Spleen (tissue), 11 donors: ENCODE data around the gene ANKRD52. TPM values are rescaled to one million over a fixed set of nuclear protein-coding genes. Genes with fewer than 3 reads are reported as not detected.
A peak's percentile ranks its signal among the peaks of the same experiment; 100 is the strongest.

Source experiments
- DNase-seq: peaks from one replicate; pipeline ENCODE4 v3.0.0-alpha.2; 2020
- H3K27ac ChIP-seq, 8 donors: fragments of 200-600 bp; sonication (generic) in 7 of 8; 1 replicate in 4 of 8; 2 replicates in 4 of 8; pipeline versions ENCODE4 v1.5.0 to v1.8.0; 2016 to 2021; ENCODE audit warnings: inconsistent platforms in 4 of 8, mild to moderate bottlenecking in 4 of 8, moderate library complexity in 1 of 8
- H3K27me3 ChIP-seq, 7 donors: fragments of 200-600 bp; sonication (generic) in 6 of 7; replicated peaks in 1 of 7; 1 replicate in 4 of 7; 2 replicates in 3 of 7; pipeline versions ENCODE4 v1.5.0 to v1.8.0; 2016 to 2021; ENCODE audit warnings: inconsistent platforms in 3 of 7, mild to moderate bottlenecking in 1 of 7
- H3K36me3 ChIP-seq, 6 donors: fragments of 200-600 bp; sonication (generic) in 5 of 6; 1 replicate in 4 of 6; 2 replicates in 2 of 6; pipeline versions ENCODE4 v1.5.0 to v1.8.0; 2016 to 2021; ENCODE audit warnings: inconsistent platforms in 2 of 6
- H3K4me1 ChIP-seq, 6 donors: fragments of 200-600 bp; sonication (generic) in 5 of 6; 1 replicate in 3 of 6; 2 replicates in 3 of 6; pipeline versions ENCODE4 v1.5.0 to v1.8.0; 2016 to 2021; ENCODE audit warnings: inconsistent platforms in 3 of 6
- H3K4me3 ChIP-seq, 8 donors: fragments of 200-600 bp; sonication (generic) in 7 of 8; 1 replicate in 4 of 8; 2 replicates in 4 of 8; pipeline versions ENCODE4 v1.5.0 to v1.8.0; 2016 to 2021; ENCODE audit warnings: inconsistent platforms in 4 of 8, mild to moderate bottlenecking in 4 of 8, moderate library complexity in 2 of 8
- H3K9me3 ChIP-seq, 8 donors: fragments of 200-600 bp; sonication (generic) in 7 of 8; 1 replicate in 4 of 8; 2 replicates in 4 of 8; pipeline versions ENCODE4 v1.5.0 to v1.8.0; 2016 to 2021; ENCODE audit warnings: inconsistent platforms in 4 of 8
- POLR2A ChIP-seq, 3 donors: fragments of 450-650 bp; IDR thresholded peaks; one replicate each; pipeline ENCODE4 v1.5.1; 2017; ENCODE audit warnings: antibody characterized with exemption in 3 of 3, mild to moderate bottlenecking in 1 of 3
- POLR2AphosphoS5 ChIP-seq, 3 donors: sonication (generic); formaldehyde crosslinking; IDR thresholded peaks; one replicate each; pipeline ENCODE4 v1.5.1; 2017; ENCODE audit warnings: antibody characterized with exemption in 3 of 3
- WGBS, 5 donors: extraction: QIAGEN DNeasy Blood & Tissue Kit in 3 of 5; methylation state at CpG; one replicate each; pipeline versions ENCODE4 v1.1.5 to v1.1.7; 2013 to 2018; 5-methylcytosine and 5-hydroxymethylcytosine counted together
- intact Hi-C: fragments of 100-400 bp; cut with DNase I; formaldehyde crosslinking; loops from one replicate; pipeline ENCODE4 v1.15.0; 2023; ENCODE audit warnings: low total_unique reads
- polyA plus RNA-seq, 3 donors: library from polyadenylated mRNA; stranded (reverse); fragments of 200-250 nt; gene quantifications; one replicate each; pipeline ENCODE4 v1.2.1, GENCODE V29; 2013
- total RNA-seq, 7 donors: library from RNA; depleted of rRNA in 3 of 7; stranded (reverse); fragments of >200 nt in 3 of 7; fragmentation: NEBNext Ultra II Directional in 4 of 7; extraction: Animal tissue kit (Norgen Biotek cat#: 25700) in 4 of 7; gene quantifications; one replicate each; pipeline versions ENCODE4 v1.1.0 to v1.2.1, GENCODE V29; 2016 to 2021
- TF ChIP-seq, protein P1 (sequence below), 11 experiments: fragments of 200-600 bp in 7 of 11; fragments of 450-650 bp in 4 of 11; sonication (generic) in 4 of 11; IDR thresholded peaks in 8 of 11; conservative IDR thresholded peaks in 3 of 11; 1 replicate in 7 of 11; 2 replicates in 4 of 11; pipeline versions ENCODE4 v1.4.0 to v1.8.0; 2016 to 2021; ENCODE audit warnings: antibody characterized with exemption in 11 of 11, inconsistent platforms in 4 of 11, mild to moderate bottlenecking in 1 of 11
- donor health status: healthy with polysubstance abuse.
- donor health status: DM: no; HTN: no; CAD: no; lungs with moderate emphysema.
- donor health status: DM: no; HTN: no; CAD: no.
- donor health status: Bipolar disorder and iron deficiency.
- donor health status: healthy.
- donor health status: DM: no; HTN: no; CAD: no.
- donor health status: DM: yes; HTN: yes; CAD: no.

Gene ANKRD52
- total and polyA plus RNA-seq, 10 donors = 2.2 to 35.2 (median 25.5) TPM

DNA sequence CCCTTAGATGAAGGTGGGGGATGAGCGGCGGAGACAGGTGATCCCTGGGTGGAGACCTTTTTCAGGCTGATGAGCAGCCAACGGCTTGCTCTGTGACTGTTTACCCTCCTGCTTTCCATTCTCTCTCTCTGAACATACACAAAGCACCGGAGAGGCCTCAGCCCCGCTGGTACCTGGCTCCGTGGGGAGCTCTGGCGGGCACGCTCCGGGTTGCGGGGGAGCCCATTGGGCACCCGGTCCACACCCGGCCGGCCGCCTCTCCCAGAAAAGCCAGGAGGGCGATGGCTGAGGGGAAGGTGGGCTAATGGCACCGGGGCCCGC, 69.4 kb downstream of the ANKRD52 start:
- peak overlapping the region; percentile 80 to 96 (median 94) for H3K27ac ChIP-seq
- 0 to 2% (median 1%) methylated on average over 15 to 17 of the region's 17 CpGs for WGBS, 5 donors
- no peak for TF ChIP-seq POLR2A (IDR thresholded peaks at IDR 0.05)
- TF ChIP-seq, protein P1, sequence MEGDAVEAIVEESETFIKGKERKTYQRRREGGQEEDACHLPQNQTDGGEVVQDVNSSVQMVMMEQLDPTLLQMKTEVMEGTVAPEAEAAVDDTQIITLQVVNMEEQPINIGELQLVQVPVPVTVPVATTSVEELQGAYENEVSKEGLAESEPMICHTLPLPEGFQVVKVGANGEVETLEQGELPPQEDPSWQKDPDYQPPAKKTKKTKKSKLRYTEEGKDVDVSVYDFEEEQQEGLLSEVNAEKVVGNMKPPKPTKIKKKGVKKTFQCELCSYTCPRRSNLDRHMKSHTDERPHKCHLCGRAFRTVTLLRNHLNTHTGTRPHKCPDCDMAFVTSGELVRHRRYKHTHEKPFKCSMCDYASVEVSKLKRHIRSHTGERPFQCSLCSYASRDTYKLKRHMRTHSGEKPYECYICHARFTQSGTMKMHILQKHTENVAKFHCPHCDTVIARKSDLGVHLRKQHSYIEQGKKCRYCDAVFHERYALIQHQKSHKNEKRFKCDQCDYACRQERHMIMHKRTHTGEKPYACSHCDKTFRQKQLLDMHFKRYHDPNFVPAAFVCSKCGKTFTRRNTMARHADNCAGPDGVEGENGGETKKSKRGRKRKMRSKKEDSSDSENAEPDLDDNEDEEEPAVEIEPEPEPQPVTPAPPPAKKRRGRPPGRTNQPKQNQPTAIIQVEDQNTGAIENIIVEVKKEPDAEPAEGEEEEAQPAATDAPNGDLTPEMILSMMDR (IDR thresholded peaks at IDR 0.05 in 8 of 11, conservative IDR thresholded peaks at IDR 0.05 in 3 of 11) = no peak
- TF ChIP-seq POLR2AphosphoS5 (IDR thresholded peaks at IDR 0.05) = no peak
- intact Hi-C loops = loop anchor here (2.0 kb wide), 1 partner anchor 62 kb away; no protein-coding TSS in a partner anchor
- H3K36me3 ChIP-seq = peaks cover 0 to 33% (median 29%) of the 10 kb centered on the region in 6 donors
- DNase-seq = peak; percentile 87
- peak overlapping the region; percentile 57 to 94 (median 84) for H3K4me3 ChIP-seq
- H3K9me3 ChIP-seq = no peaks in the 10 kb centered on the region
- H3K27me3 ChIP-seq = no peaks in the 10 kb centered on the region
- H3K4me1 ChIP-seq = peaks cover 22 to 58% (median 35%) of the 10 kb centered on the region in 6 donors

DNA sequence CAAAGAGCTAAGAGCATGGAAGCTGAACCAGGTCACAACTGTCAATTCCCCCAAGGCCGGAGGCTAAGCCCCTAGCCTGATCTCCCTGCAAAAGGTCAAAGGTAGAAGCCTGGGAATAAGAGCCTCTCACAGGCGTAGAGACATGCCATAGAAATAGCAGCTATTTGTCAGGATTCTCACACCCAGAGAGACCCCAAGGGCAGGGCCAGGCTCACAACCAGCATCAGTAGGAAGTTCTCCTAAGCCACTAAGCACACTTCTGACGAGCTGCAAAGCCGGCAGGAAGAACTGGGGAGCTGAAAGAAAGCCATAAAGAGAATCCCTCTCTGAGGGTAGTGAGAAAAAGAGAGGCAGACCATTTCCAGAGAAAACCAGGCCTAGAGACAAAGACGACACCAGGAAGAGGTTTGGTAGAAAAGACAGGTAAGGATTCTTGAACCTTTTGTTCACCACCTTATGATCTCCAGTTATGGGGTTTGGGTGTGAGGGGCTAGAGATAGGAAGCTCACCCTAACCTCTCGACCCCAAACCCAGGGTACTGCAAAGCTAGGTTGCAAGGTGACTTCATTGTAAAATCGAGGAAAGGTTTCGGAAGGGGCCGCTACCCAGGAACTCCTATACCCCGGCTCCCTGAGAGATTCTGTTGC, 69.9 kb downstream of the ANKRD52 start:
- H3K36me3 ChIP-seq = peaks cover 0 to 38% (median 34%) of the 10 kb centered on the region in 6 donors
- H3K27ac ChIP-seq = peak overlapping the region; percentile 80 to 96 (median 94)
- intact Hi-C loops = loop anchor here (2.0 kb wide), 1 partner anchor 61 kb away; no protein-coding TSS in a partner anchor
- H3K27me3 ChIP-seq = no peaks in the 10 kb centered on the region
- no peak for DNase-seq
- WGBS, 5 donors = 9 to 14% (median 10%) methylated on average over 9 to 10 of the region's 10 CpGs
- peaks cover 22 to 54% (median 34%) of the 10 kb centered on the region in 6 donors for H3K4me1 ChIP-seq
- H3K9me3 ChIP-seq = no peaks in the 10 kb centered on the region
- TF ChIP-seq POLR2A (IDR thresholded peaks at IDR 0.05) (no peak), POLR2AphosphoS5 (IDR thresholded peaks at IDR 0.05) (no peak)
- TF ChIP-seq, protein P1 (IDR thresholded peaks at IDR 0.05 in 8 of 11, conservative IDR thresholded peaks at IDR 0.05 in 3 of 11) = no peak
- peak overlapping the region; percentile 57 to 94 (median 84) for H3K4me3 ChIP-seq

Other genes starting within 250 kb of the ANKRD52 start
- 1 to 10 TPM; 3.1 to 9.3 (median 6.2) TPM for gene IKZF4, start 237.3 kb downstream of the ANKRD52 start, total RNA-seq
- gene IKZF4, start 237.3 kb downstream of the ANKRD52 start, polyA plus RNA-seq = 1 to 10 TPM in 2 of 3 donors, under 1 TPM in 1; 0.80 to 1.6 (median 1.4) TPM
- 100 to 1,000 TPM in 3 of 7 donors, 10 to 100 TPM in 4; 15.3 to 674 (median 76.8) TPM for gene RPS26, start 216.5 kb downstream of the ANKRD52 start, total RNA-seq
- gene RPS26, start 216.5 kb downstream of the ANKRD52 start, polyA plus RNA-seq = 1,000 to 10,000 TPM; 1,592 to 2,958 (median 1,751) TPM
- gene ERBB3, start 178.2 kb downstream of the ANKRD52 start, total RNA-seq = 1 to 10 TPM in 1 of 7 donors, under 1 TPM in 3, not detected in 3; 0.47 to 1.4 (median 0.72) TPM
- gene ERBB3, start 178.2 kb downstream of the ANKRD52 start, polyA plus RNA-seq = 1 to 10 TPM in 1 of 3 donors, under 1 TPM in 2; 0.17 to 2.0 (median 0.23) TPM
- 10 to 100 TPM; 70.5 to 92.8 (median 78.0) TPM for gene PA2G4, start 153.8 kb downstream of the ANKRD52 start, total RNA-seq
- 10 to 100 TPM; 52.8 to 74.1 (median 71.0) TPM for gene PA2G4, start 153.8 kb downstream of the ANKRD52 start, polyA plus RNA-seq
- gene RPL41, start 141.8 kb downstream of the ANKRD52 start, total RNA-seq = 1,000 to 10,000 TPM; 2,138 to 3,021 (median 2,534) TPM
- 1,000 to 10,000 TPM; 7,053 to 9,352 (median 7,491) TPM for gene RPL41, start 141.8 kb downstream of the ANKRD52 start, polyA plus RNA-seq
- gene ZC3H10, start 140.1 kb downstream of the ANKRD52 start, total RNA-seq = 10 to 100 TPM in 4 of 7 donors, 1 to 10 TPM in 3; 7.4 to 13.6 (median 10.5) TPM
- 1 to 10 TPM; 1.5 to 4.0 (median 2.5) TPM for gene ZC3H10, start 140.1 kb downstream of the ANKRD52 start, polyA plus RNA-seq
- 100 to 1,000 TPM in 6 of 7 donors, 10 to 100 TPM in 1; 89.0 to 112 (median 107) TPM for gene ESYT1, start 130.1 kb downstream of the ANKRD52 start, total RNA-seq
- 10 to 100 TPM; 20.2 to 39.8 (median 33.2) TPM for gene ESYT1, start 130.1 kb downstream of the ANKRD52 start, polyA plus RNA-seq
- 100 to 1,000 TPM in 1 of 7 donors, 10 to 100 TPM in 6; 17.1 to 101 (median 35.7) TPM for gene MYL6B, start 105.8 kb downstream of the ANKRD52 start, total RNA-seq
- gene MYL6B, start 105.8 kb downstream of the ANKRD52 start, polyA plus RNA-seq = 10 to 100 TPM; 50.1 to 69.1 (median 57.0) TPM
- 1,000 to 10,000 TPM; 1,063 to 1,656 (median 1,218) TPM for gene MYL6, start 100.0 kb downstream of the ANKRD52 start, total RNA-seq
- 1,000 to 10,000 TPM; 1,480 to 3,098 (median 2,131) TPM for gene MYL6, start 100.0 kb downstream of the ANKRD52 start, polyA plus RNA-seq
- 100 to 1,000 TPM in 4 of 7 donors, 10 to 100 TPM in 3; 73.7 to 121 (median 101) TPM for gene SMARCC2, start 68.9 kb downstream of the ANKRD52 start, total RNA-seq
- gene SMARCC2, start 68.9 kb downstream of the ANKRD52 start, polyA plus RNA-seq = 10 to 100 TPM in 1 of 3 donors, 1 to 10 TPM in 2; 8.5 to 24.7 (median 9.4) TPM
- 10 to 100 TPM; 38.5 to 56.1 (median 47.6) TPM for gene RNF41, start 36.5 kb downstream of the ANKRD52 start, total RNA-seq
- 10 to 100 TPM; 13.2 to 21.0 (median 15.8) TPM for gene RNF41, start 36.5 kb downstream of the ANKRD52 start, polyA plus RNA-seq
- gene NABP2, start 34.0 kb downstream of the ANKRD52 start, total RNA-seq = 10 to 100 TPM; 13.4 to 21.3 (median 18.4) TPM
- 10 to 100 TPM; 19.7 to 24.6 (median 23.1) TPM for gene NABP2, start 34.0 kb downstream of the ANKRD52 start, polyA plus RNA-seq
- gene SLC39A5, start 28.3 kb downstream of the ANKRD52 start, total RNA-seq = 1 to 10 TPM in 1 of 7 donors, under 1 TPM in 2, not detected in 4; 0.44 to 1.3 (median 0.92) TPM
- under 1 TPM; 0.18 to 0.63 (median 0.22) TPM for gene SLC39A5, start 28.3 kb downstream of the ANKRD52 start, polyA plus RNA-seq
- gene COQ10A, start 8.6 kb upstream of the ANKRD52 start, total RNA-seq = 10 to 100 TPM; 13.9 to 37.3 (median 19.6) TPM
- 10 to 100 TPM; 18.7 to 32.7 (median 21.9) TPM for gene COQ10A, start 8.6 kb upstream of the ANKRD52 start, polyA plus RNA-seq
- 100 to 1,000 TPM; 115 to 141 (median 132) TPM for gene CS, start 41.9 kb upstream of the ANKRD52 start, total RNA-seq
- gene CS, start 41.9 kb upstream of the ANKRD52 start, polyA plus RNA-seq = 10 to 100 TPM; 35.6 to 45.8 (median 36.6) TPM
- 10 to 100 TPM; 63.0 to 79.7 (median 71.9) TPM for gene CNPY2, start 57.6 kb upstream of the ANKRD52 start, total RNA-seq
- gene CNPY2, start 57.6 kb upstream of the ANKRD52 start, polyA plus RNA-seq = 10 to 100 TPM; 81.9 to 86.9 (median 86.7) TPM
- 100 to 1,000 TPM in 4 of 7 donors, 10 to 100 TPM in 3; 47.4 to 132 (median 100) TPM for gene PAN2, start 75.6 kb upstream of the ANKRD52 start, total RNA-seq
- gene PAN2, start 75.6 kb upstream of the ANKRD52 start, polyA plus RNA-seq = 10 to 100 TPM; 34.8 to 56.5 (median 54.4) TPM
- 1 to 10 TPM; 1.1 to 4.5 (median 2.0) TPM for gene IL23A, start 80.5 kb upstream of the ANKRD52 start, total RNA-seq
- 1 to 10 TPM; 1.8 to 4.0 (median 3.6) TPM for gene IL23A, start 80.5 kb upstream of the ANKRD52 start, polyA plus RNA-seq
- 100 to 1,000 TPM; 219 to 262 (median 233) TPM for gene STAT2, start 101.7 kb upstream of the ANKRD52 start, total RNA-seq
- 10 to 100 TPM; 41.5 to 89.7 (median 71.7) TPM for gene STAT2, start 101.7 kb upstream of the ANKRD52 start, polyA plus RNA-seq
- gene APOF, start 104.5 kb upstream of the ANKRD52 start, total RNA-seq = not detected
- gene APOF, start 104.5 kb upstream of the ANKRD52 start, polyA plus RNA-seq = not detected
- 10 to 100 TPM in 6 of 7 donors, 1 to 10 TPM in 1; 9.9 to 17.7 (median 13.3) TPM for gene TIMELESS, start 191.0 kb upstream of the ANKRD52 start, total RNA-seq
- 10 to 100 TPM; 10.0 to 10.7 (median 10.5) TPM for gene TIMELESS, start 191.0 kb upstream of the ANKRD52 start, polyA plus RNA-seq
- under 1 TPM in 1 of 7 donors, not detected in 6; 0.52 TPM for gene MIP, start 196.3 kb upstream of the ANKRD52 start, total RNA-seq
- under 1 TPM in 2 of 3 donors, not detected in 1; 0.07 to 0.14 TPM for gene MIP, start 196.3 kb upstream of the ANKRD52 start, polyA plus RNA-seq
- gene SPRYD4, start 210.2 kb upstream of the ANKRD52 start, total RNA-seq = 1 to 10 TPM; 2.8 to 4.9 (median 4.2) TPM
- 1 to 10 TPM; 1.4 to 2.5 (median 1.8) TPM for gene SPRYD4, start 210.2 kb upstream of the ANKRD52 start, polyA plus RNA-seq
- 1 to 10 TPM in 6 of 7 donors, under 1 TPM in 1; 0.83 to 2.4 (median 1.7) TPM for gene GLS2, start 229.8 kb upstream of the ANKRD52 start, total RNA-seq
- 1 to 10 TPM; 1.1 to 2.2 (median 1.7) TPM for gene GLS2, start 229.8 kb upstream of the ANKRD52 start, polyA plus RNA-seq